ENCODE results near the gene NSUN4. TPM values are rescaled to one million over a fixed set of nuclear protein-coding genes. Genes with fewer than 3 reads are reported as not detected.

NSUN4 gene
- total RNA-seq, 1 experiment from 2014 or later: 14.9 TPM

GRCh38 chr1:46400421-46400820 is 59.8 kb downstream of the NSUN4 start:
- no peaks in the 10 kb centered on the region for H3K4me1 ChIP-seq (replicated peaks)
- H3K4me3 ChIP-seq: no peak overlapping the region
- H3K27ac ChIP-seq: no peak overlapping the region
- no peaks in the 10 kb centered on the region for H3K36me3 ChIP-seq
- no peak for DNase-seq (ENCODE audit: low read depth in 1 of 2, low spot score in 2 of 2)
- peaks cover 3% of the 10 kb centered on the region for H3K27me3 ChIP-seq (replicated peaks)
- no peaks in the 10 kb centered on the region for H3K9me3 ChIP-seq (replicated peaks)

DNA sequence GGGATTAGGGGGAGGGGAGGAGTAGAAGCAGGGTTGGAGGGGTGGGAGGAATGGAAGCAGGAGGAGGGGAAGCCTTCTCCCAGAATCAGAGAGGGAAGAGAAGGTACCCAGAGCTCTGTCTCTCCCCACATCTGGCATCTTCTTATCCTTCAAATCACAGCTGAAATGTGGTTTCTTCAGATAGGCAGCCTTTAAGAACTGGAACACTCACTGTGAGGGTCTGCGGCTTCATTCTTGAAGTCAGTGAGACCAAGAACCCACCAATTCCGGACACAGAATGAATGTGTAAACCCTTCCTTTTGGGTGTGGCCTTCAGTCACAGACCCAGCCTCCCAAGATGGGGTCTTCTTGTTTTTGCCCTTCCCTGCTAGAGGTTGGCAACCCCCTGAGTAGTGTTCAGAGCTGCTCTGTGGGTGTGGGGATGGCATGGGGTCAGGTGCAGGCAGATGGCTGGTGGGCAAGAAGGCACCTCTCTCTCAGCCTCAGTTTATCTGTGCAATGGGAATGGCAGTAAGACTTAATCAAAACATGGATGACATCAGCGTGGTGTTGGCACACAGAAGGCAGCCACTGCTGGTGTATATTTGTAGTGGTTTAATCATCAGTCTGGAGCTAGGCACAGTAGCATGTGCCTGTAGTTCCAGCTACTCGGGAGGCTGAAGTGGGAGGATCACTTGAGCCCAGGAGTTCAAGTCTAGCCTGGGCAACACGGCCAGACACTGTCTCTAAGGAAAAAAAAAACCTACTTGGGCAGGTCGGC is 60.7 kb downstream of the NSUN4 start:
- H3K36me3 ChIP-seq: no peaks in the 10 kb centered on the region
- H3K9me3 ChIP-seq (replicated peaks): no peaks in the 10 kb centered on the region
- peaks cover 4% of the 10 kb centered on the region; the same call in 1 of the 2 replicates for H3K4me1 ChIP-seq (replicated peaks)
- H3K27me3 ChIP-seq (replicated peaks): no peaks in the 10 kb centered on the region
- no peak overlapping the region for H3K27ac ChIP-seq
- no peak overlapping the region for H3K4me3 ChIP-seq
- no peak for DNase-seq (ENCODE audit: low read depth in 1 of 2, low spot score in 2 of 2)

DNA sequence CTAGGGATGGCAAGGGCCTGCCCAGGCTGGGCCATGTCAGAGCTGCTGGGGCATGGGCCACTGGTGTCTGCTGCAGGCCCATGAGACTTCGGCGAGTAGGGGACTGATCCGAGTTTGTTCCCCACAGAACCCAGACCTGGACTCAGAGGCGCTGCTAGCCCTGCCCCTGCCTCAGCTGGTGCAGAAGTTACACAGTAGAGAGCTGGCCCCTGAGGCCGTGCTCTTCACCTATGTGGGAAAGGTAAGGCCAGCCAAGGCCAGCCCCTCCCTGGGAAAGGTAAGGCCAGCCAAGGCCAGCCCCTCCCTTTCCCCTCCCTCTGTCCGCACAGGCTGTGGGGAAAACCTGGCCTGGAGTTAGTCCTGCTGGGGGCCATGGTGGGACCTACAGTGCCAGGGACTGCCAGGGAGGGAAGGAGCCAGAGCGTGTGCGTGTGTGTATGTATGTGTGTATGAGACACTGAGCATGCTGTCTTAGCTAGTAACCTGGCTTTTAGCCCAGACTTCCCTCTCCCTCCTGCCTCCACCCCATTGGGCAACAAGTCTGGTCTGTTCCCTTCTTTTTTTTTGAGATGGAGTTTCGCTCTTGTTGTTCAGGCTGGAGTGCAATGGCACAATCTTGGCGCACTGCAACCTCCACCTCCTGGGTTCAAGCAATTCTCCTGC is 61.5 kb downstream of the NSUN4 start:
- Histone ChIP-seq H3K4me1 (replicated peaks) (peaks cover 6% of the 10 kb centered on the region; the same call in 1 of the 2 replicates), H3K4me3 (no peak overlapping the region), H3K27me3 (replicated peaks) (no peaks in the 10 kb centered on the region), H3K36me3 (no peaks in the 10 kb centered on the region), H3K27ac (no peak overlapping the region), H3K9me3 (replicated peaks) (no peaks in the 10 kb centered on the region)
- DNase-seq (ENCODE audit: low read depth in 1 of 2, low spot score in 2 of 2): no peak

DNA sequence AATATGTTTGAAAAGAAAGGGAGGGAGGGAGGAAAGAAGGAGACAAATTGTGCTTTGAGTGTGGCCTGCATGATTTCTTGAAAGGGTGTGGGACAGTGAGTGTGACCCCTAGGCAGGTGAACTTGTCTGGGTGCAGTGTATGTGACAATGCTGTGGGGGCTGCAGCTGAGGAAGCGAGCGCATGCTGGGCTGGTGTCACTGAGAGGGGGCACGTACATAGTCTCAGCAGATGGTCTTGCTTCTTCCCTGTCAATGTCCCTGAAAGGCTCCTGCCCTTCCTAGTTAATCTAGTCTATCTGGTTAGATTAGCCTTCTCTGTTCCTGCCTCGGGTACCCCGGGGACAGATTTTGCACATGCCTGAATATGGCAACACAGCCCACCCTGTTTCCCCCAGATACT is 63.3 kb downstream of the NSUN4 start:
- no peaks in the 10 kb centered on the region for H3K9me3 ChIP-seq (replicated peaks)
- H3K27me3 ChIP-seq (replicated peaks): no peaks in the 10 kb centered on the region
- H3K36me3 ChIP-seq: no peaks in the 10 kb centered on the region
- peaks cover 6% of the 10 kb centered on the region; the same call in 1 of the 2 replicates for H3K4me1 ChIP-seq (replicated peaks)
- H3K4me3 ChIP-seq: no peak overlapping the region
- H3K27ac ChIP-seq: no peak overlapping the region
- no peak for DNase-seq (ENCODE audit: low read depth in 1 of 2, low spot score in 2 of 2)

- H3K4me1 ChIP-seq (replicated peaks): peaks cover 6% of the 10 kb centered on the region; the same call in 1 of the 2 replicates
- H3K27me3 ChIP-seq (replicated peaks): no peaks in the 10 kb centered on the region
- H3K27ac ChIP-seq: no peak overlapping the region
- H3K36me3 ChIP-seq: no peaks in the 10 kb centered on the region
- DNase-seq (ENCODE audit: low read depth in 1 of 2, low spot score in 2 of 2): no peak
- H3K9me3 ChIP-seq (replicated peaks): no peaks in the 10 kb centered on the region
- no peak overlapping the region for H3K4me3 ChIP-seq
These were observed 64.0 kb downstream of the NSUN4 start for GRCh38 chr1:46404482-46405196.

DNA sequence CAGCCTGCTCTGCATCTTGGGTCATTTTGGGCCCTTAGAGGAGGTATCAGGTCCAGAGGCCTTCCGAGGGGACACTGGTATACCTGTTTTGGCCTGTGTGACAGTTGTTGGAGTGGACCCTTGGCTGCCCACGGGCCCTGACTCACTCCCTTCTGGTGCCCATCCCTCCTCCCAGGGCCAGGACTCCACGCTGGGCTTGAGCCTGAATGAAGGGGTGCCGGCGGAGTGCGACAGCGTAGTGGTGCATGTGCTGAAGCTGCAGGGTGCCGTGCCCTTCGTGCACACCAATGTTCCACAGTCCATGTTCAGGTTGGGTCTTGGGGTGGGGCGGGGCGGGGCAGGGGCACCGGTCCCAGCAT is 64.6 kb downstream of the NSUN4 start:
- no peaks in the 10 kb centered on the region for H3K36me3 ChIP-seq
- H3K4me1 ChIP-seq (replicated peaks): peaks cover 6% of the 10 kb centered on the region; the same call in 1 of the 2 replicates
- H3K4me3 ChIP-seq: no peak overlapping the region
- no peak for DNase-seq (ENCODE audit: low read depth in 1 of 2, low spot score in 2 of 2)
- H3K9me3 ChIP-seq (replicated peaks): no peaks in the 10 kb centered on the region
- H3K27me3 ChIP-seq (replicated peaks): no peaks in the 10 kb centered on the region
- no peak overlapping the region for H3K27ac ChIP-seq

DNA sequence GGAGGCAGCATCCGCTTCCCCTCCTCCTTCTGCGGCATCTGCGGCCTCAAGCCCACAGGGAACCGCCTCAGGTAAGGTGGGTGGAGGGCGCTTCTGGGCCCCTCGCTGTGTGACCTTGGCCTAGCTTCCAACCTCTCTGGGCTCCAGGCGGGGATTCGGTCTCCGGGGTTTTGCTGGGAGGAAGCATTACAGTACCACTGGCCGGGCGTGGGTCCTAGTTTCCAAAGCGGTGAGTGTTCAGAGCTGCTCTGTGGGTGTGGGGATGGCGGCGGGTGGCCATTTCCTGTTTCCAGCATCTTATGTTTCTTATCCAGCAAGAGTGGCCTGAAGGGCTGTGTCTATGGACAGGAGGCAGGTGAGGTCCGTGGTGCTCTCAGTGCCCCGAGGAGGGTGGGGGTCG is 65.1 kb downstream of the NSUN4 start:
- no peak overlapping the region for H3K27ac ChIP-seq
- H3K4me3 ChIP-seq: no peak overlapping the region
- peaks cover 6% of the 10 kb centered on the region; the same call in 1 of the 2 replicates for H3K4me1 ChIP-seq (replicated peaks)
- DNase-seq (ENCODE audit: low read depth in 1 of 2, low spot score in 2 of 2): no peak
- no peaks in the 10 kb centered on the region for H3K27me3 ChIP-seq (replicated peaks)
- no peaks in the 10 kb centered on the region for H3K9me3 ChIP-seq (replicated peaks)
- H3K36me3 ChIP-seq: no peaks in the 10 kb centered on the region

DNA sequence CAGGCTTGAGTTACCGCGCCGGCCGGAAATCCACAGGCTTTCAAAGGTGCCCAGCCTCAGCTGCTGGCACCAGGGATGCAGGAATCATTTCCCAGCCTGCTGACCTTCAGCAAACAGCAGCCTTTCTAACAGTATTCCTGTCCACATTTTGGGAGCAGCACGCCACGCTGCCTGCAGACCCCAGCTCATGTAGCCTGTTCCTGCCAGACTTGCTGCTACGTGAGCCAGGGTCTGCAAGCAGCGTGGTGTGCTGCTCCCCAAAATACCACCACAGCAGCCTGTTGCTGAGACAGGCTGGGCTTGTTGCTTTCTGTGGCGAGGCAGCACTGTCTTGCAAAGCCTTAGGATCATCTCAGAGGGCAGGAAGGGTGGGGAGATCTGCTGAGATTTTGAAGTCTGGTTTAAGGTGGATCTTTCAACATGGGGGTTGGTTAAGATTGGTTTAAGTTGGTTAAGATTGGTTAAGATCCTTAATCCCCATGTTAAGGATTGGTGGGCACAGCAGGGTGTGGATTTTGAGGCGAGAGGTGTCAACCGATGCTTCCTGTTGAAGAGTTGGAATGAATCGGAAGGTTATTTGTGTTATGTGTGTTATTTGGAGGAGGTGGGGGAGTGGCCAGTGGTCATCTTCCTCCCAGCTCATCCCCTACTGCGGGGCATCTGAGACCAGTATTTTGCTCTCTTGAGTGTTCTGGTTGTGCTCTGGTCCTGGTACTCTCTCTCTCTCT is 66.4 kb downstream of the NSUN4 start:
- H3K9me3 ChIP-seq (replicated peaks): no peaks in the 10 kb centered on the region
- H3K36me3 ChIP-seq: no peaks in the 10 kb centered on the region
- H3K27ac ChIP-seq: no peak overlapping the region
- H3K4me1 ChIP-seq (replicated peaks): peaks cover 6% of the 10 kb centered on the region; the same call in 1 of the 2 replicates
- H3K4me3 ChIP-seq: no peak overlapping the region
- no peaks in the 10 kb centered on the region for H3K27me3 ChIP-seq (replicated peaks)
- DNase-seq (ENCODE audit: low read depth in 1 of 2, low spot score in 2 of 2): no peak

DNA sequence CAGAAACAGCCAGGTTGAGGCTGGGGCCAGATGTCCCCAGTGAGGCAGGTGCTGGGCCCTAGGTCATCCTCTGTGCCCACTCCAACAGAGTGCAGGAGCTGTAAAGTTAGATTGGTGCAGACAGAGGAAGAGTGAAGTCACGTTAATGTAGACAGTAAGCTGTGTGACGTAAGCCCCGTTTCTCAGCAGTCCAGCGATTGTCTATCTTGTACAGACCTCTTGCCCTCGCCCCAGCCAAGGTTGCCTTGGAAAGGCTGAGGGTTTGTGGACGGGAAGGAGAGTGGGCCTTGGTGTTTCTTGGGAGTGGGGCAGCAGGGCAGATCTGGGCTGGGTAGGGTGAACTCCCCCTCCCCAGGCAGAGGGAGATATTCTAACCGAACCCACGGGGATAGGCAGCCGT is 67.0 kb downstream of the NSUN4 start:
- peaks cover 6% of the 10 kb centered on the region; the same call in 1 of the 2 replicates for H3K4me1 ChIP-seq (replicated peaks)
- no peak overlapping the region for H3K4me3 ChIP-seq
- no peaks in the 10 kb centered on the region for H3K36me3 ChIP-seq
- H3K27ac ChIP-seq: no peak overlapping the region
- no peak for DNase-seq (ENCODE audit: low read depth in 1 of 2, low spot score in 2 of 2)
- H3K27me3 ChIP-seq (replicated peaks): no peaks in the 10 kb centered on the region
- no peaks in the 10 kb centered on the region for H3K9me3 ChIP-seq (replicated peaks)

- Histone ChIP-seq H3K36me3 (no peaks in the 10 kb centered on the region), H3K27me3 (replicated peaks) (no peaks in the 10 kb centered on the region), H3K27ac (no peak overlapping the region), H3K9me3 (replicated peaks) (no peaks in the 10 kb centered on the region), H3K4me1 (replicated peaks) (peaks cover 6% of the 10 kb centered on the region; the same call in 1 of the 2 replicates), H3K4me3 (no peak overlapping the region)
- no peak for DNase-seq (ENCODE audit: low read depth in 1 of 2, low spot score in 2 of 2)
These were observed 67.9 kb downstream of the NSUN4 start for GRCh38 chr1:46408356-46409062.

DNA sequence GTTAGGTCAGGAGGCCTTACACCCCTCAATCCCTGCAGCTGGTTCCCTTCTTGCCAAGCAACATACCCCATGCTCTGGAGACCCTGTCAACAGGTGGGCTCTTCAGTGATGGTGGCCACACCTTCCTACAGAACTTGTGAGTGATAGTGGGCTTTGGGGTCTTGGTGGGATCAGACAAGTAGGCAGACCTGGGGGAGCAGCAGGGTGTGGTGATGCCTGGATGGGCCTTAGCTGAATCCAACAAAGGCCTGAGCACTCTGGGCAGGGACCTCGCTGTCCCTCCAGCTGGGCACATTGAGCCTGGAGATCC is 68.4 kb downstream of the NSUN4 start:
- Histone ChIP-seq H3K27ac (no peak overlapping the region), H3K4me3 (no peak overlapping the region), H3K4me1 (replicated peaks) (peaks cover 6% of the 10 kb centered on the region; the same call in 1 of the 2 replicates), H3K27me3 (replicated peaks) (no peaks in the 10 kb centered on the region), H3K9me3 (replicated peaks) (no peaks in the 10 kb centered on the region), H3K36me3 (no peaks in the 10 kb centered on the region)
- no peak for DNase-seq (ENCODE audit: low read depth in 1 of 2, low spot score in 2 of 2)

DNA sequence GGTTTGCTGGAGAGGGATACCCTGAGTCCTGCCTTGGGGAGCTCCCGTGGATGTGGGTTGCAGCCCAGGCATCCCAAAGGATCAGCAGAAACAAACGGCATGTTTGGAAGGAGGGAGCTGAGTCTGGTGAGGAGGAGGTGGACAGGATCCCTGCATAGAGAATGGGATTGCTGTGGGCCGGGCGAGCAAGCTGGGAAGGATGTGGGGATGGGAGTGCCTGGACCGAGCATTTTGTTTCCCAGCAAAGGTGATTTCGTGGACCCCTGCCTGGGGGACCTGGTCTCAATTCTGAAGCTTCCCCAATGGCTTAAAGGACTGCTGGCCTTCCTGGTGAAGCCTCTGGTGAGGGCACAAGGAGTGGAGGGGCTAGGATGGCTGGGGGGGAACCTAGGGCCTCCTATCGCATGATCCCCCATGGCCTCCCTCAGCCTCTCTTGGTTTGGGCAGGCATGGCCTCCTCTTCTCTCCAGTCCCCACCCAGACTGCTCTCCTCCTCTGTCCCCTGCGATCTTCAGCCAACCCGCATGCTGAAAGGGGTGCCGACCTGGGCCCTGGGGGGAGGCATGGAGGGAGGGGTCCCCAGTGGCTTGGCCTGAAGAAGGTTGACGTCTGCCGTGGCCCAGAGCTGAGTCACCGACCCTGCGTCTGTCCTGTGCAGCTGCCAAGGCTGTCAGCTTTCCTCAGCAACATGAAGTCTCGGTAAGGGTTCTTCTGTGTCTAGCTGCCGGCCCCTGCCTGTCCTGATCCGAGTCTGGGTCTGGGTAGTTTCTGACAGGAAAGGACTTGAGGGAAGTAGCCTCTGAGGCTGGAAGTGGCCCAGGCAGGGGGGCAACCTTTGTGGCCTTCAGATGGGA is 69.8 kb downstream of the NSUN4 start:
- H3K4me3 ChIP-seq: no peak overlapping the region

More for the DNA sequence above, 69.8 kb downstream of the NSUN4 start:
- Histone ChIP-seq H3K9me3 (replicated peaks) (no peaks in the 10 kb centered on the region), H3K27me3 (replicated peaks) (no peaks in the 10 kb centered on the region), H3K4me1 (replicated peaks) (peaks cover 6% of the 10 kb centered on the region; the same call in 1 of the 2 replicates), H3K36me3 (no peaks in the 10 kb centered on the region), H3K27ac (no peak overlapping the region)
- no peak for DNase-seq (ENCODE audit: low read depth in 1 of 2, low spot score in 2 of 2)

All from SJSA1 (cell line).